MM.1S (cell line): ENCODE measurements around the gene RNASE8.

Experiments
- CTCF ChIP-seq: fragments of 300-600 bp; sonication (generic); IDR thresholded peaks from 2 replicates; pipeline ENCODE4 v1.5.1; 2016; ENCODE audit warnings: antibody characterized with exemption, low read length, mixed read lengths
- EZH2phosphoT487 ChIP-seq: fragments of 300-600 bp; sonication (generic); IDR thresholded peaks from 2 replicates; pipeline ENCODE4 v1.6.1; 2018; ENCODE audit warnings: antibody characterized with exemption, low read length

- no peak for TF ChIP-seq CTCF
- no peak for TF ChIP-seq EZH2phosphoT487
Observed at GRCh38 chr14:21032326-21033132, 25.1 kb upstream of the RNASE8 start.
